Body of pancreas (tissue), 4 donors: ENCODE results near the gene COP1. TPM values are rescaled to one million over a fixed set of nuclear protein-coding genes. Genes with fewer than 3 reads are reported as not detected.
A peak's percentile ranks its signal among the peaks of the same experiment; 100 is the strongest.

Experiments used
- ATAC-seq: fragments of 150-250 bp; one replicate; pipeline ENCODE4 v1.9.1; 2016
- DNase-seq, 4 donors: peaks; one replicate each; pipeline ENCODE4 v3.0.0-alpha.2; 2019
- H3K27ac ChIP-seq, 4 donors: fragments of 200-600 bp; sonication (generic); 1 replicate in 3 of 4; 2 replicates in 1 of 4; pipeline versions ENCODE4 v1.5.1 to v1.6.1; 2016 to 2019; ENCODE audit warnings: mild to moderate bottlenecking in 1 of 4, mixed read lengths in 1 of 4, moderate library complexity in 1 of 4
- H3K27me3 ChIP-seq, 2 donors: fragments of 200-600 bp; sonication (generic); one replicate each; pipeline ENCODE4 v1.6.0; 2016; ENCODE audit warnings: mild to moderate bottlenecking in 1 of 2
- H3K36me3 ChIP-seq, 2 donors: fragments of 200-600 bp; sonication (generic); replicated peaks in 1 of 2; 2 replicates each; pipeline ENCODE4 v1.5.1; 2016; ENCODE audit warnings: low read depth in 2 of 2; ENCODE audit not compliant: insufficient read depth in 1 of 2
- H3K4me1 ChIP-seq: fragments of 200-600 bp; sonication (generic); one replicate; pipeline ENCODE4 v1.6.0; 2016
- H3K4me3 ChIP-seq, 2 donors: fragments of 200-600 bp; sonication (generic); 1 replicate in 1 of 2; 2 replicates in 1 of 2; pipeline ENCODE4 v1.5.1; 2016 to 2019
- H3K9me3 ChIP-seq, 3 donors: fragments of 200-600 bp; sonication (generic); 1 replicate in 2 of 3; 2 replicates in 1 of 3; pipeline ENCODE4 v1.5.1; 2016
- POLR2A ChIP-seq, 3 donors: fragments of 450-650 bp; IDR thresholded peaks; one replicate each; pipeline ENCODE4 v1.6.1; 2016; ENCODE audit warnings: antibody characterized with exemption in 3 of 3, mild to moderate bottlenecking in 2 of 3
- WGBS, 2 donors: methylation state at CpG; one replicate each; pipeline ENCODE4 v1.1.5; 2017; 5-methylcytosine and 5-hydroxymethylcytosine counted together
- intact Hi-C: fragments of 100-400 bp; cut with DNase I; formaldehyde crosslinking; loops from one replicate; pipeline ENCODE4 v1.15.1; 2023
- total RNA-seq, 2 donors: library from RNA; depleted of rRNA; stranded (reverse); fragments of >200 nt; gene quantifications; one replicate each; pipeline ENCODE4 v1.1.0, GENCODE V29; 2016
- TF ChIP-seq, protein P1 (sequence below), 7 experiments: fragments of 450-650 bp in 4 of 7; fragments of 200-600 bp in 3 of 7; sonication (generic) in 3 of 7; IDR thresholded peaks; one replicate each; pipeline ENCODE4 v1.5.1; 2016 to 2019; ENCODE audit warnings: antibody characterized with exemption in 7 of 7

COP1 gene
- total RNA-seq, 2 donors from 2014 or later, result 36.6 to 45.8 TPM

DNA sequence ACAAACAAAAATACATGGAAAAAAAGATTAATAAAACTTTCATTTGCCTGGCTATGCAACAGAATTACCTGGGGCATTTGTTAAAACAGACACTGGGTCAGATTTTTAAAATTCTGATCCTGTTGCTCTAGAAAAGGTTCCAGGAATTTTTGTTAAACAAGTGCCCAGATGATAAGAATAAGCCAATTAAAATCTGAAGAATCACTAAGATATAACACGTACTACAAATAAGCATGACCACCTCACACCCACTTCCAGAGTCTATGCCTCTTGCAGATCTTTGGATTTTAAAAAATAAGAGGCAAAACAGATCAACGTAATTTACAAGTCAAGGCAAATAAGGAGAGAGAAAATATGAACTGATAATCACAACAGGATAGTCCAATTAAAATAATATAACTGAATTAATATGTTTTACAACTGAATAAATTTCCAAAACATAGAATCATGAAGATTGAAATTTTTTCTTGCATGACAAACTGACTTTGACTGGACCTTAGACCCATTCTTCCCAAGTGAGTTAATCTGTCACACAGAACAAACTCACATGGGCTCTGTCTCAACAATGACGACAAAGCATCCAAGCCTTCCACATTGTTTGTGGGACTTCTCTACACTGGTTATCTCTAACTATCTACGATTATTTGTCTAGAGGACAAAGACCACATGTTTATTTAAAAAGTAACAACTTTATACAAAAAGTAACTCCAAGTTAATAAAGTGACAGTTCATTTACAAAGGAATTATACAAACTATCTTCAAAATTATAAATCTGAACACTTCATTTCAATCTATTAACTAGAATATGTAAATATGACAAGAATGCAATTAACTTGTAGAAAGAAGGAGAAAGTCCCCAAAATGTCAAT is 56.9 kb downstream of the COP1 start:
- H3K36me3 ChIP-seq, result no peaks in the 10 kb centered on the region
- WGBS, 2 donors, result 36 to 44% methylated on average over 4 of the region's 4 CpGs

GRCh38 chr1:176144526-176144925 is 62.6 kb downstream of the COP1 start:
- Histone ChIP-seq H3K9me3 (no peaks in the 10 kb centered on the region), H3K27me3 (no peaks in the 10 kb centered on the region), H3K27ac (no peak overlapping the region), H3K4me3 (no peak overlapping the region), H3K4me1 (peaks cover 4% of the 10 kb centered on the region), H3K36me3 (no peaks in the 10 kb centered on the region)
- DNase-seq, result no peak
- no peak for ATAC-seq
- intact Hi-C loops, result no loop called here
- 87 to 91% methylated on average over 2 of the region's 2 CpGs for WGBS, 2 donors
- TF ChIP-seq POLR2A (IDR thresholded peaks at IDR 0.05), result no peak
- TF ChIP-seq, protein P1, sequence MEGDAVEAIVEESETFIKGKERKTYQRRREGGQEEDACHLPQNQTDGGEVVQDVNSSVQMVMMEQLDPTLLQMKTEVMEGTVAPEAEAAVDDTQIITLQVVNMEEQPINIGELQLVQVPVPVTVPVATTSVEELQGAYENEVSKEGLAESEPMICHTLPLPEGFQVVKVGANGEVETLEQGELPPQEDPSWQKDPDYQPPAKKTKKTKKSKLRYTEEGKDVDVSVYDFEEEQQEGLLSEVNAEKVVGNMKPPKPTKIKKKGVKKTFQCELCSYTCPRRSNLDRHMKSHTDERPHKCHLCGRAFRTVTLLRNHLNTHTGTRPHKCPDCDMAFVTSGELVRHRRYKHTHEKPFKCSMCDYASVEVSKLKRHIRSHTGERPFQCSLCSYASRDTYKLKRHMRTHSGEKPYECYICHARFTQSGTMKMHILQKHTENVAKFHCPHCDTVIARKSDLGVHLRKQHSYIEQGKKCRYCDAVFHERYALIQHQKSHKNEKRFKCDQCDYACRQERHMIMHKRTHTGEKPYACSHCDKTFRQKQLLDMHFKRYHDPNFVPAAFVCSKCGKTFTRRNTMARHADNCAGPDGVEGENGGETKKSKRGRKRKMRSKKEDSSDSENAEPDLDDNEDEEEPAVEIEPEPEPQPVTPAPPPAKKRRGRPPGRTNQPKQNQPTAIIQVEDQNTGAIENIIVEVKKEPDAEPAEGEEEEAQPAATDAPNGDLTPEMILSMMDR (IDR thresholded peaks at IDR 0.05), result no peak

More for the DNA sequence above, 56.9 kb downstream of the COP1 start:
- intact Hi-C loops, result no loop called here
- no peak for TF ChIP-seq POLR2A (IDR thresholded peaks at IDR 0.05)
- no peaks in the 10 kb centered on the region for H3K9me3 ChIP-seq
- no peaks in the 10 kb centered on the region for H3K27me3 ChIP-seq
- DNase-seq (no peak), ATAC-seq (no peak)
- no peak overlapping the region for H3K27ac ChIP-seq
- no peak overlapping the region for H3K4me3 ChIP-seq
- H3K4me1 ChIP-seq, result peaks cover 7% of the 10 kb centered on the region

DNA sequence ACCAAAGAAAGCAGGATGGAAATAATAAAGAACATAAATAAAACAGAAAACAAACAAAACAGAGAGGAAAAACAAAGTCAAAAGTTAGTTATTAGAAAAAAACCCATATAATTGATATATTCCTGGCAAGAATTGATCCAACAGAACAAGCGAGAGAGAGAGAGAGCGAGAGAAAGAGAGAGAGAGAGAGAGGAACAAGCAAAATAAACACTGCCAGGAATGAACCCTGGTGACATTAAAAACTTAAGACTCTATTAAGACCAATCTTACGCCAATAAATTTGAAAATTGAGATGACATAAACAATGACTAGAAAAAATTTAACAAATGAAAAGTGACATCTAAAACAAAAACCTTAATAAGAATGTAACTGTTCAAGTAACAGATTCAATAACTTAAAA is 64.1 kb downstream of the COP1 start:
- ATAC-seq (no peak), DNase-seq (no peak)
- TF ChIP-seq, protein P1 (IDR thresholded peaks at IDR 0.05), result no peak
- TF ChIP-seq POLR2A (IDR thresholded peaks at IDR 0.05), result no peak
- no peak overlapping the region for H3K27ac ChIP-seq
- WGBS, 2 donors, result 86 to 96% methylated on average over 3 of the region's 3 CpGs
- no peak overlapping the region for H3K4me3 ChIP-seq
- no peaks in the 10 kb centered on the region for H3K36me3 ChIP-seq
- intact Hi-C loops, result no loop called here
- H3K27me3 ChIP-seq, result no peaks in the 10 kb centered on the region
- H3K4me1 ChIP-seq, result peaks cover 6% of the 10 kb centered on the region
- no peaks in the 10 kb centered on the region for H3K9me3 ChIP-seq

- no peak for ATAC-seq
- WGBS, 2 donors, result 100% methylated on average over 1 of the region's 1 CpG
- intact Hi-C loops, result no loop called here
Measured at GRCh38 chr1:176141449-176141848, 65.6 kb downstream of the COP1 start.

GRCh38 chr1:176136891-176137290 is 70.2 kb downstream of the COP1 start:
- peaks cover 18% of the 10 kb centered on the region for H3K4me1 ChIP-seq
- no peaks in the 10 kb centered on the region for H3K36me3 ChIP-seq
- intact Hi-C loops, result no loop called here
- no peak for ATAC-seq
- no peak overlapping the region for H3K27ac ChIP-seq
- H3K27me3 ChIP-seq, result no peaks in the 10 kb centered on the region
- 44 to 53% methylated on average over 3 of the region's 3 CpGs for WGBS, 2 donors
- peak in 1 of 4 donors; percentile 12 for DNase-seq
- TF ChIP-seq POLR2A (IDR thresholded peaks at IDR 0.05), result no peak
- TF ChIP-seq, protein P1 (IDR thresholded peaks at IDR 0.05), result no peak
- no peaks in the 10 kb centered on the region for H3K9me3 ChIP-seq
- no peak overlapping the region for H3K4me3 ChIP-seq

More at GRCh38 chr1:176141449-176141848, 65.6 kb downstream of the COP1 start:
- Histone ChIP-seq H3K27me3 (no peaks in the 10 kb centered on the region), H3K4me1 (peaks cover 15% of the 10 kb centered on the region), H3K9me3 (no peaks in the 10 kb centered on the region), H3K4me3 (no peak overlapping the region), H3K27ac (no peak overlapping the region), H3K36me3 (no peaks in the 10 kb centered on the region)
- DNase-seq, result no peak
- TF ChIP-seq, protein P1 (IDR thresholded peaks at IDR 0.05), result no peak
- TF ChIP-seq POLR2A (IDR thresholded peaks at IDR 0.05), result no peak
